DND-41 (cell line): ENCODE results near the gene NFKBIZ.

Experiments used
- EZH2 ChIP-seq: IDR thresholded peaks from 3 replicates; pipeline ENCODE4 v1.6.1; 2012; ENCODE audit warnings: borderline replicate concordance, low read depth, mild to moderate bottlenecking, moderate library complexity, low read length, inconsistent platforms; ENCODE audit not compliant: severe bottlenecking
- TF ChIP-seq, protein P1 (sequence below): IDR thresholded peaks from 2 replicates; pipeline ENCODE4 v1.5.1; 2012; ENCODE audit warnings: borderline replicate concordance, low read length, moderate library complexity, mild to moderate bottlenecking; ENCODE audit not compliant: poor library complexity, severe bottlenecking; ENCODE audit errors: extremely low read depth

DNA sequence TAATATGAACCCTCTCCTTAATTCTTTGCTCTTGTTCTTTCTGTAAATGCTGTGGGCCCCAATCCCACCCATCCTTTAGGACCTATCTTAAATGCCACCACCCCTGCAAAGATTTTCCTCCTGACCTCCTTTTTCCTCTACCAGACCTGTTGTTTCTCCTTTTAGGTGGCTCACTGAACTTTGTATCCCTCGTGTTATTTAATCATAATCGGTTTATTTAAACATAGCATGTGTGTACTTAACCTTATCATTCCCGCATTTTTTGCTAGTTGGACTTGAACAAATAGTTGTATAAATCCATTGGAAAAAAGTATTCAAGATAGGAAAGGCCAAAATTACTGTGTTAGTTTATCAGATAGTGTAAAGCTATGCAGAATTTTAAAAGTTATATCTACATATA lies 988 bp upstream of the NFKBIZ start:
- TF ChIP-seq, protein P1, sequence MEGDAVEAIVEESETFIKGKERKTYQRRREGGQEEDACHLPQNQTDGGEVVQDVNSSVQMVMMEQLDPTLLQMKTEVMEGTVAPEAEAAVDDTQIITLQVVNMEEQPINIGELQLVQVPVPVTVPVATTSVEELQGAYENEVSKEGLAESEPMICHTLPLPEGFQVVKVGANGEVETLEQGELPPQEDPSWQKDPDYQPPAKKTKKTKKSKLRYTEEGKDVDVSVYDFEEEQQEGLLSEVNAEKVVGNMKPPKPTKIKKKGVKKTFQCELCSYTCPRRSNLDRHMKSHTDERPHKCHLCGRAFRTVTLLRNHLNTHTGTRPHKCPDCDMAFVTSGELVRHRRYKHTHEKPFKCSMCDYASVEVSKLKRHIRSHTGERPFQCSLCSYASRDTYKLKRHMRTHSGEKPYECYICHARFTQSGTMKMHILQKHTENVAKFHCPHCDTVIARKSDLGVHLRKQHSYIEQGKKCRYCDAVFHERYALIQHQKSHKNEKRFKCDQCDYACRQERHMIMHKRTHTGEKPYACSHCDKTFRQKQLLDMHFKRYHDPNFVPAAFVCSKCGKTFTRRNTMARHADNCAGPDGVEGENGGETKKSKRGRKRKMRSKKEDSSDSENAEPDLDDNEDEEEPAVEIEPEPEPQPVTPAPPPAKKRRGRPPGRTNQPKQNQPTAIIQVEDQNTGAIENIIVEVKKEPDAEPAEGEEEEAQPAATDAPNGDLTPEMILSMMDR = no peak
- TF ChIP-seq EZH2 = no peak
